ENCODE measurements around the gene EEF1A2.
A peak's percentile ranks its signal among the peaks of the same experiment; 100 is the strongest.

EEF1A2 gene

GRCh38 chr20:63441136-63442099 lies 57.5 kb downstream of the EEF1A2 start:
- no peak overlapping the region for H3K27ac ChIP-seq (ENCODE audit: low read length)
- H3K4me1 ChIP-seq (ENCODE audit: insufficient read depth, low read length) = no peaks in the 10 kb centered on the region
- H4K20me1 ChIP-seq (ENCODE audit: insufficient read depth, low read length) = no peaks in the 10 kb centered on the region
- no peak overlapping the region for H3K4me2 ChIP-seq (ENCODE audit: insufficient read depth, low read length)
- no peak overlapping the region for H3K9ac ChIP-seq (ENCODE audit: low read depth, low read length)
- no peak for TF ChIP-seq EZH2 (IDR thresholded peaks at IDR 0.05; ENCODE audit: borderline replicate concordance, low read depth, low read length, severe bottlenecking)
- ATAC-seq (ENCODE audit: insufficient read depth, low read depth) = 0 out of 3 replicates have a peak, but pooled peaks have one; percentile 21
- no peak for DNase-seq
- H2AFZ ChIP-seq (ENCODE audit: low read depth, low read length) = no peak overlapping the region
- peaks cover 7% of the 10 kb centered on the region for H3K9me3 ChIP-seq (ENCODE audit: insufficient read depth, low read length, severe bottlenecking)
- no peaks in the 10 kb centered on the region for H3K36me3 ChIP-seq (ENCODE audit: insufficient read depth, low read length)
- no peaks in the 10 kb centered on the region for H3K79me2 ChIP-seq (ENCODE audit: insufficient read depth, low read length)
- H3K4me3 ChIP-seq (ENCODE audit: low read depth in 1 of 2, low read length in 2 of 2) = no peak overlapping the region
- no peaks in the 10 kb centered on the region for H3K27me3 ChIP-seq (ENCODE audit: insufficient read depth, low read length, poor library complexity)

GRCh38 chr20:63440366-63440955 lies 58.4 kb downstream of the EEF1A2 start:
- Histone ChIP-seq H3K27ac (ENCODE audit: low read length) (no peak overlapping the region), H3K4me2 (ENCODE audit: insufficient read depth, low read length) (no peak overlapping the region), H4K20me1 (ENCODE audit: insufficient read depth, low read length) (no peaks in the 10 kb centered on the region), H3K79me2 (ENCODE audit: insufficient read depth, low read length) (no peaks in the 10 kb centered on the region), H3K36me3 (ENCODE audit: insufficient read depth, low read length) (no peaks in the 10 kb centered on the region), H3K4me3 (ENCODE audit: low read depth in 1 of 2, low read length in 2 of 2) (no peak overlapping the region), H3K4me1 (ENCODE audit: insufficient read depth, low read length) (no peaks in the 10 kb centered on the region), H2AFZ (ENCODE audit: low read depth, low read length) (no peak overlapping the region), H3K9me3 (ENCODE audit: insufficient read depth, low read length, severe bottlenecking) (peaks cover 7% of the 10 kb centered on the region), H3K27me3 (ENCODE audit: insufficient read depth, low read length, poor library complexity) (no peaks in the 10 kb centered on the region), H3K9ac (ENCODE audit: low read depth, low read length) (no peak overlapping the region)
- DNase-seq (no peak), ATAC-seq (ENCODE audit: insufficient read depth, low read depth) (no peak)
- TF ChIP-seq EZH2 (IDR thresholded peaks at IDR 0.05; ENCODE audit: borderline replicate concordance, low read depth, low read length, severe bottlenecking) (no peak), CTCF (IDR thresholded peaks at IDR 0.05; ENCODE audit: borderline replicate concordance, extremely low read depth, low read length, poor library complexity, severe bottlenecking) (no peak)

DNA sequence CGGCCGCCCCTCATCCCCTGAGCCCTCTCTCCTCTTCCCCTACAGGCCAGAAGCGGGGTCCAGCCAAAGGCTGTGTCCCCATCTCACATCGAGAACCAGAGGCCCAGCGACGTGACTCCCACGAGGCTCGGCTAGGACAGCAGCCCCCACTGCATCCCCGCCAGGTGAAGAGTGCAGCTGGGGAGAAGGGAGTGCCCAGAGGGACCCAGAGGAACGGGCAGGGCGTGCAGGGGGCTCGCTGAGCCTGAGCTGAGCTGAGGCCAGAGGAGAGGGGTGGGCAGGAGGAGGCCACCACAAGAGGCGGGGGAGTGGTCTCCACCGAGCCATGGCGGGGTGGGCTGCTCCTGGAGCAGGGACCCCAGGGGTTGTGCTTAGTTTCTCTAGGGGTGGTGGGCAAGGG lies 59.0 kb downstream of the EEF1A2 start:
- TF ChIP-seq EZH2 (IDR thresholded peaks at IDR 0.05; ENCODE audit: borderline replicate concordance, low read depth, low read length, severe bottlenecking) = no peak
- TF ChIP-seq CTCF (IDR thresholded peaks at IDR 0.05; ENCODE audit: borderline replicate concordance, extremely low read depth, low read length, poor library complexity, severe bottlenecking) = no peak
- Histone ChIP-seq H3K27me3 (ENCODE audit: insufficient read depth, low read length, poor library complexity) (no peaks in the 10 kb centered on the region), H3K36me3 (ENCODE audit: insufficient read depth, low read length) (no peaks in the 10 kb centered on the region), H3K27ac (ENCODE audit: low read length) (no peak overlapping the region), H4K20me1 (ENCODE audit: insufficient read depth, low read length) (no peaks in the 10 kb centered on the region), H3K4me3 (ENCODE audit: low read depth in 1 of 2, low read length in 2 of 2) (no peak overlapping the region), H3K4me1 (ENCODE audit: insufficient read depth, low read length) (no peaks in the 10 kb centered on the region), H3K4me2 (ENCODE audit: insufficient read depth, low read length) (no peak overlapping the region), H3K9ac (ENCODE audit: low read depth, low read length) (no peak overlapping the region), H2AFZ (ENCODE audit: low read depth, low read length) (no peak overlapping the region), H3K9me3 (ENCODE audit: insufficient read depth, low read length, severe bottlenecking) (peaks cover 7% of the 10 kb centered on the region), H3K79me2 (ENCODE audit: insufficient read depth, low read length) (no peaks in the 10 kb centered on the region)
- ATAC-seq (ENCODE audit: insufficient read depth, low read depth) (no peak), DNase-seq (no peak)

GRCh38 chr20:63438121-63438520 lies 60.8 kb downstream of the EEF1A2 start:
- TF ChIP-seq CTCF (IDR thresholded peaks at IDR 0.05; ENCODE audit: borderline replicate concordance, extremely low read depth, low read length, poor library complexity, severe bottlenecking) = no peak
- no peak for TF ChIP-seq EZH2 (IDR thresholded peaks at IDR 0.05; ENCODE audit: borderline replicate concordance, low read depth, low read length, severe bottlenecking)
- Histone ChIP-seq H3K9me3 (ENCODE audit: insufficient read depth, low read length, severe bottlenecking) (no peaks in the 10 kb centered on the region), H3K36me3 (ENCODE audit: insufficient read depth, low read length) (no peaks in the 10 kb centered on the region), H3K27me3 (ENCODE audit: insufficient read depth, low read length, poor library complexity) (no peaks in the 10 kb centered on the region), H3K27ac (ENCODE audit: low read length) (no peak overlapping the region), H3K4me3 (ENCODE audit: low read depth in 1 of 2, low read length in 2 of 2) (no peak overlapping the region), H3K79me2 (ENCODE audit: insufficient read depth, low read length) (no peaks in the 10 kb centered on the region), H4K20me1 (ENCODE audit: insufficient read depth, low read length) (no peaks in the 10 kb centered on the region), H3K9ac (ENCODE audit: low read depth, low read length) (no peak overlapping the region), H3K4me1 (ENCODE audit: insufficient read depth, low read length) (no peaks in the 10 kb centered on the region), H2AFZ (ENCODE audit: low read depth, low read length) (no peak overlapping the region), H3K4me2 (ENCODE audit: insufficient read depth, low read length) (no peak overlapping the region)
- ATAC-seq (ENCODE audit: insufficient read depth, low read depth) = no peak
- DNase-seq = no peak

All from DND-41 (cell line).